Spinal cord (tissue), 10 donors: Measurements from ENCODE around the gene CA12. TPM values are rescaled to one million over a fixed set of nuclear protein-coding genes. Genes with fewer than 3 reads are reported as not detected.

ENCODE experiments used
- DNase-seq, 6 donors: peaks; one replicate each; pipeline versions ENCODE4 v3.0.0 to v3.0.0-alpha.2; 2013 to 2015; ENCODE audit warnings: low spot score in 6 of 6, low read depth in 4 of 6
- H3K27ac ChIP-seq: one replicate; pipeline ENCODE4 v1.5.1; 2013; ENCODE audit warnings: low read depth, low read length, control low read depth
- H3K27me3 ChIP-seq: one replicate; pipeline ENCODE4 v1.6.1; 2013; ENCODE audit warnings: low read length; ENCODE audit not compliant: control insufficient read depth, insufficient read depth
- H3K36me3 ChIP-seq: one replicate; pipeline ENCODE4 v1.6.1; 2013; ENCODE audit warnings: low read length; ENCODE audit not compliant: control insufficient read depth, insufficient read depth
- H3K4me1 ChIP-seq: one replicate; pipeline ENCODE4 v1.6.1; 2013; ENCODE audit warnings: low read length; ENCODE audit not compliant: control insufficient read depth, insufficient read depth
- H3K4me3 ChIP-seq: one replicate; pipeline ENCODE4 v1.5.1; 2013; ENCODE audit warnings: low read depth, low read length, control low read depth
- H3K9me3 ChIP-seq: one replicate; pipeline ENCODE4 v1.6.1; 2013; ENCODE audit warnings: low read length; ENCODE audit not compliant: control insufficient read depth, insufficient read depth
- WGBS: methylation state at CpG from one replicate; pipeline ENCODE4 v1.1.5; 2013; ENCODE audit warnings: missing lambda C conversion rate; ENCODE audit not compliant: insufficient coverage; 5-methylcytosine and 5-hydroxymethylcytosine counted together
- long read RNA-seq, 4 donors: transcript quantifications; one replicate each; lab custom pipeline, GENCODE V29; 2026
- polyA plus RNA-seq, 2 donors: library from polyadenylated mRNA; unstranded; fragments of 120-200 nt; gene quantifications; one replicate each; pipeline ENCODE4 v1.2.1, GENCODE V29; 2013; ENCODE audit not compliant: insufficient read length in 2 of 2
- total RNA-seq, 2 donors: library from RNA; depleted of rRNA in 1 of 2; stranded (reverse); fragments of 120-200 nt in 1 of 2; fragments of >200 nt in 1 of 2; gene quantifications; one replicate each; pipeline versions ENCODE4 v1.2.3 to v1.2.4, GENCODE V29; 2013 to 2014
- donor health status: healthy.

Gene CA12
- total RNA-seq = 10 to 100 TPM in 1 of 2 donors, 1 to 10 TPM in 1; 7.5 to 25.1 TPM
- 10 to 100 TPM in 1 of 2 donors, 1 to 10 TPM in 1; 8.2 to 12.1 TPM for polyA plus RNA-seq
- long read RNA-seq, donor 1, partial matches to known transcripts = 0 of 3 reads
- long read RNA-seq, donor 1, other reads (novel, unspliced or antisense) = 0 of 3 reads
- long read RNA-seq, donor 2 = 0 reads
- long read RNA-seq, donor 3 = 0 reads
- long read RNA-seq, donor 4 = 0 reads

GRCh38 chr15:63381301-63382204 lies at the start of gene CA12:
Gene CA12, minus strand, starts transcription at chr15:63381846. Its CDS starts 126 bp downstream, at chr15:63381720.
- Histone ChIP-seq H3K27me3 (peaks cover 26% of the 10 kb centered on the region), H3K4me3 (peak within 1 kb of the TSS; percentile 56), H3K4me1 (peaks cover 28% of the 10 kb centered on the region), H3K36me3 (no peaks in the 10 kb centered on the region), H3K27ac (peak within 1 kb of the TSS; percentile 3), H3K9me3 (peaks cover 3% of the 10 kb centered on the region)
- WGBS = under 1% methylated on average over 57 of the region's 58 CpGs
- peak in 3 of 6 donors; percentile 26 to 75 (median 67) for DNase-seq

- H3K36me3 ChIP-seq = no peaks in the 10 kb centered on the region
Observed at GRCh38 chr15:63430766-63431451, 49.3 kb upstream of the CA12 start.

GRCh38 chr15:63426552-63426951 lies 44.9 kb upstream of the CA12 start:
- no peak overlapping the region for H3K27ac ChIP-seq
- peaks cover 2% of the 10 kb centered on the region for H3K4me1 ChIP-seq
- no peaks in the 10 kb centered on the region for H3K27me3 ChIP-seq
- no peaks in the 10 kb centered on the region for H3K36me3 ChIP-seq
- peaks cover 3% of the 10 kb centered on the region for H3K9me3 ChIP-seq
- DNase-seq = no peak
- H3K4me3 ChIP-seq = no peak overlapping the region
- whole genome bisulfite sequencing = 100% methylated on average over 1 of the region's 2 CpGs

More at GRCh38 chr15:63430766-63431451, 49.3 kb upstream of the CA12 start:
- H3K9me3 ChIP-seq = peaks cover 3% of the 10 kb centered on the region
- no peak overlapping the region for H3K4me3 ChIP-seq
- peaks cover 26% of the 10 kb centered on the region for H3K4me1 ChIP-seq
- WGBS = 83% methylated on average over 2 of the region's 6 CpGs
- no peak for DNase-seq
- no peak overlapping the region for H3K27ac ChIP-seq
- H3K27me3 ChIP-seq = no peaks in the 10 kb centered on the region

- Histone ChIP-seq H3K27me3 (no peaks in the 10 kb centered on the region), H3K9me3 (peaks cover 3% of the 10 kb centered on the region), H3K27ac (no peak overlapping the region), H3K36me3 (no peaks in the 10 kb centered on the region), H3K4me1 (no peaks in the 10 kb centered on the region), H3K4me3 (no peak overlapping the region)
- WGBS = 82% methylated on average over 2 of the region's 2 CpGs
- DNase-seq = no peak
Observed at GRCh38 chr15:63425426-63425985, 43.9 kb upstream of the CA12 start.

GRCh38 chr15:63422891-63423590 lies 41.4 kb upstream of the CA12 start:
- Histone ChIP-seq H3K4me1 (no peaks in the 10 kb centered on the region), H3K9me3 (peaks cover 3% of the 10 kb centered on the region), H3K27ac (no peak overlapping the region), H3K36me3 (no peaks in the 10 kb centered on the region), H3K4me3 (no peak overlapping the region), H3K27me3 (no peaks in the 10 kb centered on the region)
- 100% methylated on average over 2 of the region's 10 CpGs for WGBS
- DNase-seq = no peak

- Histone ChIP-seq H3K27ac (no peak overlapping the region), H3K36me3 (no peaks in the 10 kb centered on the region), H3K27me3 (no peaks in the 10 kb centered on the region), H3K4me1 (no peaks in the 10 kb centered on the region), H3K4me3 (no peak overlapping the region), H3K9me3 (peaks cover 2% of the 10 kb centered on the region)
- no CpG with 5 or more reads among the region's 3 CpGs for WGBS
- no peak for DNase-seq
Observed at GRCh38 chr15:63421433-63421832, 39.8 kb upstream of the CA12 start.

- Histone ChIP-seq H3K4me3 (no peak overlapping the region), H3K9me3 (no peaks in the 10 kb centered on the region), H3K36me3 (no peaks in the 10 kb centered on the region), H3K27me3 (no peaks in the 10 kb centered on the region), H3K27ac (no peak overlapping the region), H3K4me1 (no peaks in the 10 kb centered on the region)
- 100% methylated on average over 3 of the region's 5 CpGs for WGBS
- DNase-seq = no peak
Observed at GRCh38 chr15:63420333-63420747, 38.7 kb upstream of the CA12 start.

GRCh38 chr15:63418811-63419210 lies 37.2 kb upstream of the CA12 start:
- no peak overlapping the region for H3K27ac ChIP-seq
- no peaks in the 10 kb centered on the region for H3K36me3 ChIP-seq
- no peak overlapping the region for H3K4me3 ChIP-seq
- H3K27me3 ChIP-seq = no peaks in the 10 kb centered on the region
- DNase-seq = peak in 2 of 6 donors; percentile 26 to 92
- no peaks in the 10 kb centered on the region for H3K4me1 ChIP-seq
- 63% methylated on average over 4 of the region's 8 CpGs for WGBS
- no peaks in the 10 kb centered on the region for H3K9me3 ChIP-seq

GRCh38 chr15:63417721-63418120 lies 36.1 kb upstream of the CA12 start:
- H3K9me3 ChIP-seq = no peaks in the 10 kb centered on the region
- 83% methylated on average over 2 of the region's 4 CpGs for WGBS
- DNase-seq = no peak
- H3K36me3 ChIP-seq = no peaks in the 10 kb centered on the region
- peaks cover 5% of the 10 kb centered on the region for H3K4me1 ChIP-seq
- no peak overlapping the region for H3K27ac ChIP-seq
- no peaks in the 10 kb centered on the region for H3K27me3 ChIP-seq
- no peak overlapping the region for H3K4me3 ChIP-seq
